LNCaP clone FGC (cell line): Measurements from ENCODE around the gene HJURP.
A peak's percentile ranks its signal among the peaks of the same experiment; 100 is the strongest.

Experiments used
- DNase-seq: peaks from one replicate; pipeline ENCODE4 v3.0.0-alpha.2; 2011; ENCODE audit warnings: low read depth
- H3K4me3 ChIP-seq: 2 replicates; pipeline ENCODE4 v1.5.1; 2011; ENCODE audit warnings: mild to moderate bottlenecking, low read depth, low read length, control low read depth
- TF ChIP-seq, protein P1 (sequence below): IDR thresholded peaks from 2 replicates; pipeline ENCODE4 v1.5.1; 2012; ENCODE audit warnings: mild to moderate bottlenecking; ENCODE audit not compliant: control insufficient read depth, insufficient read depth; ENCODE audit errors: extremely low read depth

Gene HJURP

GRCh38 chr2:233856184-233856583 lies 1.8 kb upstream of the HJURP start:
- TF ChIP-seq, protein P1, sequence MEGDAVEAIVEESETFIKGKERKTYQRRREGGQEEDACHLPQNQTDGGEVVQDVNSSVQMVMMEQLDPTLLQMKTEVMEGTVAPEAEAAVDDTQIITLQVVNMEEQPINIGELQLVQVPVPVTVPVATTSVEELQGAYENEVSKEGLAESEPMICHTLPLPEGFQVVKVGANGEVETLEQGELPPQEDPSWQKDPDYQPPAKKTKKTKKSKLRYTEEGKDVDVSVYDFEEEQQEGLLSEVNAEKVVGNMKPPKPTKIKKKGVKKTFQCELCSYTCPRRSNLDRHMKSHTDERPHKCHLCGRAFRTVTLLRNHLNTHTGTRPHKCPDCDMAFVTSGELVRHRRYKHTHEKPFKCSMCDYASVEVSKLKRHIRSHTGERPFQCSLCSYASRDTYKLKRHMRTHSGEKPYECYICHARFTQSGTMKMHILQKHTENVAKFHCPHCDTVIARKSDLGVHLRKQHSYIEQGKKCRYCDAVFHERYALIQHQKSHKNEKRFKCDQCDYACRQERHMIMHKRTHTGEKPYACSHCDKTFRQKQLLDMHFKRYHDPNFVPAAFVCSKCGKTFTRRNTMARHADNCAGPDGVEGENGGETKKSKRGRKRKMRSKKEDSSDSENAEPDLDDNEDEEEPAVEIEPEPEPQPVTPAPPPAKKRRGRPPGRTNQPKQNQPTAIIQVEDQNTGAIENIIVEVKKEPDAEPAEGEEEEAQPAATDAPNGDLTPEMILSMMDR, result no peak
- no peak overlapping the region for H3K4me3 ChIP-seq
- no peak for DNase-seq

DNA sequence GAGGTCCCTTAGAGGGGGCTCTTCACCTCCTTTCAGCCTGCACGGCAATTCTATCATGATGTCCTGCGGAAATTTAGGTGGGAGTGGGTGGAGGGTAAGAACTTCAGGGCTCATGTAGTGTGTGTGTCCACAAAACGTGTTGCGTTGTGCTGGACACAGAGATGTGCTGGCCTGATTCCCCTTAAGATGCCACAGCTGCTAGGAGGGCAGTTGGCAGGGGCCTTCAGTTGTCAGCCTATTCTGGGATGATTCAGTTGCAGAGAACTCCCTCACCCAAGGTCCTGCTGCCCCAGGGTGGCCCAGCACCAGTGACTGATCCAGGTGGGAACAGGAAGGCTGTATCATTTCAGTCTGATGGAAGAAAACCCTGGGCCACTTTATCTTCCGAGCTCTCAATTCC lies 1.0 kb upstream of the HJURP start:
- H3K4me3 ChIP-seq, result no peak overlapping the region
- TF ChIP-seq, protein P1, result no peak
- DNase-seq, result no peak

DNA sequence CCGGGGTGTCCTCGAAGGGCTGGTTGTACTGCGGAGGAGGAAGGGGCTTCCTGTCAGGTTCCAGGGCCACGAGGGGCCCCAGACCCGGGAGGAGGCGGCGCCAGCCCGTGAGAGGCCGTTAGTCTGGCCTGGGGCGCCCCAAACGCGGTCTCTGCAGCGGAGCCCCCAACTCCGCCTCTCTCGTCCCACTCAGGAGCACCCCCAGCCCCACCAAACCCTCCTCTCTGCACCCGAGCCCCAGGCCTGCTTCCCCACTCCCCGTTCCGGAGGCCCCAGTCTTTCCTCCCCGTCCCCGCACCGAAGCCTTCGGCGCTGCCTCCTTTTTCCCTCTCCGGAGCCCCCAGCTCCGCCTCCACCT lies 473 bp downstream of the HJURP start:
- peak overlapping the region; percentile 81 for H3K4me3 ChIP-seq
- TF ChIP-seq, protein P1, result no peak
- DNase-seq, result no peak

DNA sequence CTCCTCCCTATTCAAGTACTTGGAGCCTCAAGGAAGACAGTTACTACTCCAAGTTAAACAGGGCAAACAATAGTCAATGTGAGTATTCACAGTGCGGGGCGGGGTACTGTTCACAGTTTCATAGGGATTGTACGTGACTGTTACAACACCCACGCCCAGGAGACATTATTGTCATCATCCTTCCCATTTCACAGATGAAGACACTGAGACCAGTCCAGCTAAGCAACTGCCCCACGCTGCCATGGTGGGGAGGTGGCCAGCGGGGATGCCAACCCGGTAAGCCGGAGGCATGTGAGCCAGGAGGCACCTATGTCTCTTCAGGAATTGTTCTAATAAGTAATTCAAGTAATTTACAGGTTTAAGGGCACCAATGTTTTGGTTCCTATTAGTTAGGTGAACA lies 982 bp downstream of the HJURP start:
- DNase-seq, result no peak
- TF ChIP-seq, protein P1, result no peak
- peak overlapping the region; percentile 81 for H3K4me3 ChIP-seq

DNA sequence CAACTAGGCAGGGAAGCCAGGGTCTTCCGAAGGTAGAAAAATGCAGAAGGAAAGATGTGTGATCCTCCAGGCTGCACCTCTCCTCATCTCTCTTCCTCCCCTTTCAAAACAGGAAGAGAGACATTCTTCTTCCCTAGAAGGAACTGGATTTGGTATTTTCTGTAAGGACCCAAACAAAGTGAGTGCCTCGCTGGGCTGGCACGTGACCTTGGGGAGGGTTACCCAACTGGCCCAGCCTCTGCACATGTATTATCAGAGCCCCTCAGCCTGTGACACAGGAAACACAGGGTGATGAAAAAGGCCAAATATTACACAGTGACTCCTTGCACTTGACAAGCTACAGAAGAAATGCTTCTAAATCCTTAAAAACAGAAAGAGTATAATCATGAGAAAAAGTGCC lies 2.3 kb downstream of the HJURP start:
- H3K4me3 ChIP-seq, result no peak overlapping the region
- TF ChIP-seq, protein P1, result no peak
- DNase-seq, result no peak

GRCh38 chr2:233851169-233851568 lies 3.2 kb downstream of the HJURP start:
- no peak for DNase-seq
- H3K4me3 ChIP-seq, result no peak overlapping the region
- TF ChIP-seq, protein P1, result no peak

GRCh38 chr2:233850745-233851144 lies 3.6 kb downstream of the HJURP start:
- H3K4me3 ChIP-seq, result no peak overlapping the region
- no peak for DNase-seq
- TF ChIP-seq, protein P1, result no peak
